Glutamatergic neuron (in vitro differentiated cells): ENCODE results near the gene FBLN5. TPM values are rescaled to one million over a fixed set of nuclear protein-coding genes. Genes with fewer than 3 reads are reported as not detected.

Experiments
- DNase-seq: peaks from one replicate; pipeline ENCODE4 v3.0.0; 2022
- H3K27ac Mint-ChIP-seq: one replicate; pipeline ENCODE4 v1.8.0; 2020; ENCODE audit warnings: mild to moderate bottlenecking, mixed read lengths, inconsistent platforms; ENCODE audit not compliant: unreplicated experiment
- H3K27me3 Mint-ChIP-seq: one replicate; pipeline ENCODE4 v1.8.0; 2020; ENCODE audit warnings: mild to moderate bottlenecking, moderate library complexity, mixed read lengths, inconsistent platforms; ENCODE audit not compliant: unreplicated experiment
- H3K36me3 Mint-ChIP-seq: one replicate; pipeline ENCODE4 v1.8.0; 2020; ENCODE audit warnings: mild to moderate bottlenecking, mixed read lengths, inconsistent platforms; ENCODE audit not compliant: unreplicated experiment
- H3K4me1 Mint-ChIP-seq: one replicate; pipeline ENCODE4 v1.8.0; 2020; ENCODE audit warnings: mild to moderate bottlenecking, low read depth, mixed read lengths, inconsistent platforms; ENCODE audit not compliant: unreplicated experiment
- H3K4me3 Mint-ChIP-seq: one replicate; pipeline ENCODE4 v1.8.0; 2020; ENCODE audit warnings: mild to moderate bottlenecking, mixed read lengths, inconsistent platforms; ENCODE audit not compliant: unreplicated experiment
- H3K9me3 Mint-ChIP-seq: one replicate; pipeline ENCODE4 v1.8.0; 2020; ENCODE audit warnings: mild to moderate bottlenecking, moderate library complexity, mixed read lengths, inconsistent platforms; ENCODE audit not compliant: unreplicated experiment
- CTCF ChIP-seq: fragments of 200-600 bp; sonication (generic); IDR thresholded peaks from one replicate; pipeline ENCODE4 v1.5.0; 2021; ENCODE audit not compliant: partially characterized antibody, unreplicated experiment
- total RNA-seq: library from RNA; stranded (reverse); fragmentation: NEBNext Ultra II Directional; extraction: Animal tissue kit (Norgen Biotek cat#: 25700); gene quantifications from one replicate; pipeline ENCODE4 v1.2.1, GENCODE V29; 2021; ENCODE audit not compliant: unreplicated experiment

Gene FBLN5
- total RNA-seq, 1 donor from 2014 or later, result not detected

DNA sequence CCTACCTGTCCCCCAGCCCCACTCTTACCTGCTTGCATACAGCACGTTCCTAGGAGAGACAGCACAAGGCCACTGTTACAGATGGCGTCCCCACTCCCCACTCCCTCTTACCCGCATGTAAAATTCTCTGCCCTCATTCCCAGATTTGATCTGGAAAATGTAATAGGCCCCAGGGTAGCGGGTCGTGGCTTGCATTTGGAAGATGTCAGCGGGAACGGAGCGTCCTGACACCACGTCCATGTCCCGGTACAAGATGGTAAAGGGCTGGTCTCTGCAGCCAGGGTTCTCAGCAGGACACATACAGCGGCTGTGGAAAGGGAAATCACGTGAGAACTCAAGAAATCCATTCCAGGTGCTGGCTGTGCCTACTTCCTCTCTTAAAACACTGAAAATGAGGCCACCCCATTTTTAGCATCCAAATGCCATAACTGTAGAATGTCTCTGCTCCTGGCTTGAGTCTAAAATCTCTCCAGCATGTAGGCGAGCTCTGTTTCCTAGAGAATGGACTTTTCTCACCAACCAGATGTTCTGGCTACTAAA lies 70.0 kb downstream of the FBLN5 start:
- Mint-ChIP-seq H3K36me3 (no peaks in the 10 kb centered on the region), H3K4me3 (no peak overlapping the region)
- TF ChIP-seq CTCF, result no peak

DNA sequence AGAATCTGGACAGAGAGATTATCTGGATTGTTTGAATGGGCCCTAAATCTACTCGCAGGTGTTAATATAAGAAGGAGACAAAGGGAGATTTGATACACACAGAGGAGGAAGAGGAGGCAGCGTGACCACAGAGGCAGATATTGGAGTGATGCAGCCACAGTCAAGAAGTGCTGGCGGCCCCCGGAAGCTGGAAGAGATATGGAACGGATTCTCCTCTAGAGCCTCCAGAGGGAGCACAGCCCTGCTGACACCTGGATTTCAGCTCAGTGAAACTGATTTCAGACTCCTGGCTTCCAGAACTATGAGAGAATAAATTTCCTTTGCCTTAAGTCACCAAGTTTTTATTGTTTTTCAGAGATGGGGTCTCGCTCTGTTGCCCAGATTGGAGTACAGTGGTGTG lies 71.0 kb downstream of the FBLN5 start:
- Mint-ChIP-seq H3K9me3 (peaks cover 1% of the 10 kb centered on the region), H3K27me3 (peaks cover 2% of the 10 kb centered on the region), H3K4me1 (no peaks in the 10 kb centered on the region), H3K4me3 (no peak overlapping the region), H3K27ac (no peak overlapping the region), H3K36me3 (no peaks in the 10 kb centered on the region)
- DNase-seq, result no peak
- TF ChIP-seq CTCF, result no peak

More for the DNA sequence above, 70.0 kb downstream of the FBLN5 start:
- H3K27me3 Mint-ChIP-seq, result peaks cover 2% of the 10 kb centered on the region
- no peak overlapping the region for H3K27ac Mint-ChIP-seq
- no peaks in the 10 kb centered on the region for H3K4me1 Mint-ChIP-seq
- H3K9me3 Mint-ChIP-seq, result peaks cover 1% of the 10 kb centered on the region
- no peak for DNase-seq

- H3K4me3 Mint-ChIP-seq, result no peak overlapping the region
- no peaks in the 10 kb centered on the region for H3K4me1 Mint-ChIP-seq
- no peak overlapping the region for H3K27ac Mint-ChIP-seq
- H3K9me3 Mint-ChIP-seq, result peaks cover 1% of the 10 kb centered on the region
- H3K27me3 Mint-ChIP-seq, result no peaks in the 10 kb centered on the region
- no peak for DNase-seq
- H3K36me3 Mint-ChIP-seq, result no peaks in the 10 kb centered on the region
- TF ChIP-seq CTCF, result no peak
Measured at GRCh38 chr14:91875525-91876286, 71.8 kb downstream of the FBLN5 start.

DNA sequence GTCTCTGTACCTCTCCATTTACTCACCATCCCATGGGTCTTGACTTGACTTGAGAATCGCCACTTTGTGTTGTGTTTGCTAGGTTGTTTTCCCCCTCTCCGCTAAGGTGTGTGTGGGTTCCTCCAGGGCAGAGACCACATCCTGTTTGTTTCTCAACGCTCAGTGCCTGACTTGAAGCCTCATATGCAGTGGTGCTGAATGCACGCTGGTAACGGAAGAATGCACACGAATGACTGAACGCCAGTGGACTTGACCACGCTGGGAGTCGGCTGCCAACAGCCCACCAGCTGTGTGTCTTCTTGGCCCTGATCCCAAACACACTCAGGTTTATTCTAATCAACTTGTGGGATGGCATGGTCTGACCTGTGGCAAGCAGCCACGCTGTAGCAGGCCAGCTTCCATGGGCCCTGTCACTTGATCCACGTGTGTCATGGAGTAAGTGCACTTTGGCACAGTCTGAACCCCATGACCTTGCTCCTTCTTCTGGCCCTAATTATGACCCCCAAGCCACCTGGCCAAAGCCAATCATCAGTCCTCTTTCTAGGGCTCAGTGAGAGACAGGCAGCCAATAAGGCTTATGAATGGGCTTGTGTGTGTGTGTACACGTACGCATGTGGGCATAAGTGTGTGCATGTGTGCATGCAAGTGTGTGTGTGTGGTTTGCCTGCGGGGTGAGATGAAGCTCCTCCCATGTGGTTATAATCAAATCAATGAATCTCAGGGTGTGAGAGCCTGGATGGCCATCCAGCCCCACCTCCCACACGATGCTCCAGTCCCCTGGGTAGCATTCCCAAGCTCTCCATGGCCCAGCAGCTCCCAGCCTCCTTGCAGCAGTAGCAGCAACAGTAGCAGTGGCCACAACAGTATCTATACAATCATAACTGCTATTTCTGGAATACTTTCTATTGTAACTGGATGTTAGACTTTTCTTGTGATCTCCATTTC lies 73.8 kb downstream of the FBLN5 start:
- DNase-seq, result no peak
- Mint-ChIP-seq H3K27ac (no peak overlapping the region), H3K36me3 (no peaks in the 10 kb centered on the region), H3K9me3 (peaks cover 3% of the 10 kb centered on the region), H3K4me3 (no peak overlapping the region), H3K4me1 (no peaks in the 10 kb centered on the region), H3K27me3 (peaks cover 2% of the 10 kb centered on the region)
- TF ChIP-seq CTCF, result no peak
